Gastrocnemius medialis (tissue), 4 donors: ENCODE data around the gene MDH2. TPM values are rescaled to one million over a fixed set of nuclear protein-coding genes. Genes with fewer than 3 reads are reported as not detected.

ENCODE experiments used
- ATAC-seq, 2 donors: fragments of 150-250 bp; one replicate each; pipeline ENCODE4 v1.9.1; 2016
- DNase-seq, 2 donors: peaks; one replicate each; pipeline ENCODE4 v3.0.0-alpha.2; 2019
- H3K27ac ChIP-seq, 4 donors: fragments of 200-600 bp; sonication (generic); 1 replicate in 1 of 4; 2 replicates in 3 of 4; pipeline ENCODE4 v1.5.1; 2016 to 2018; ENCODE audit warnings: mild to moderate bottlenecking in 2 of 4, moderate library complexity in 1 of 4
- H3K27me3 ChIP-seq, 3 donors: fragments of 200-600 bp; sonication (generic) in 2 of 3; 1 replicate in 1 of 3; 2 replicates in 2 of 3; pipeline versions ENCODE4 v1.5.1 to v1.6.0; 2016 to 2019; ENCODE audit warnings: mild to moderate bottlenecking in 1 of 3, moderate library complexity in 1 of 3
- H3K36me3 ChIP-seq, 2 donors: fragments of 200-600 bp; sonication (generic) in 1 of 2; one replicate each; pipeline ENCODE4 v1.5.1; 2017 to 2018
- H3K4me1 ChIP-seq, 2 donors: fragments of 200-600 bp; sonication (generic) in 1 of 2; one replicate each; pipeline ENCODE4 v1.5.1; 2016 to 2017; ENCODE audit warnings: mild to moderate bottlenecking in 2 of 2
- H3K4me3 ChIP-seq, 4 donors: fragments of 200-600 bp; sonication (generic) in 3 of 4; 1 replicate in 1 of 4; 2 replicates in 3 of 4; pipeline ENCODE4 v1.5.1; 2016 to 2019; ENCODE audit warnings: mild to moderate bottlenecking in 2 of 4
- H3K9me3 ChIP-seq, 3 donors: fragments of 200-600 bp; sonication (generic) in 2 of 3; 1 replicate in 1 of 3; 2 replicates in 2 of 3; pipeline ENCODE4 v1.5.1; 2016 to 2019
- POLR2A ChIP-seq, 2 donors: fragments of 450-650 bp; IDR thresholded peaks; one replicate each; pipeline ENCODE4 v1.6.1; 2017; ENCODE audit warnings: antibody characterized with exemption in 2 of 2, mild to moderate bottlenecking in 2 of 2, moderate library complexity in 2 of 2
- in situ Hi-C, 4 donors: fragments of 200-750 bp; cut with MboI; loops; one replicate each; pipeline versions ENCODE4 v1.15.0 to v1.8.0; 2017; ENCODE audit warnings: low sequenced_read_pairs in 4 of 4
- intact Hi-C: fragments of 100-400 bp; cut with DNase I; formaldehyde crosslinking; loops from one replicate; pipeline ENCODE4 v1.15.1; 2023; ENCODE audit warnings: low total_unique reads
- total RNA-seq, 4 donors: library from RNA; depleted of rRNA; stranded (reverse); fragments of >200 nt; gene quantifications; one replicate each; pipeline versions ENCODE4 v1.1.0 to v1.2.3, GENCODE V29; 2016
- TF ChIP-seq, protein P1 (sequence below), 5 experiments: fragments of 450-650 bp in 3 of 5; fragments of 200-600 bp in 2 of 5; sonication (generic) in 2 of 5; IDR thresholded peaks in 4 of 5; conservative IDR thresholded peaks in 1 of 5; 1 replicate in 4 of 5; 2 replicates in 1 of 5; pipeline ENCODE4 v1.5.1; 2016 to 2019; ENCODE audit warnings: antibody characterized with exemption in 5 of 5, mild to moderate bottlenecking in 3 of 5, moderate library complexity in 3 of 5

The MDH2 gene, protein sequence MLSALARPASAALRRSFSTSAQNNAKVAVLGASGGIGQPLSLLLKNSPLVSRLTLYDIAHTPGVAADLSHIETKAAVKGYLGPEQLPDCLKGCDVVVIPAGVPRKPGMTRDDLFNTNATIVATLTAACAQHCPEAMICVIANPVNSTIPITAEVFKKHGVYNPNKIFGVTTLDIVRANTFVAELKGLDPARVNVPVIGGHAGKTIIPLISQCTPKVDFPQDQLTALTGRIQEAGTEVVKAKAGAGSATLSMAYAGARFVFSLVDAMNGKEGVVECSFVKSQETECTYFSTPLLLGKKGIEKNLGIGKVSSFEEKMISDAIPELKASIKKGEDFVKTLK
- total RNA-seq: 100 to 1,000 TPM; 236 to 344 (median 284) TPM

DNA sequence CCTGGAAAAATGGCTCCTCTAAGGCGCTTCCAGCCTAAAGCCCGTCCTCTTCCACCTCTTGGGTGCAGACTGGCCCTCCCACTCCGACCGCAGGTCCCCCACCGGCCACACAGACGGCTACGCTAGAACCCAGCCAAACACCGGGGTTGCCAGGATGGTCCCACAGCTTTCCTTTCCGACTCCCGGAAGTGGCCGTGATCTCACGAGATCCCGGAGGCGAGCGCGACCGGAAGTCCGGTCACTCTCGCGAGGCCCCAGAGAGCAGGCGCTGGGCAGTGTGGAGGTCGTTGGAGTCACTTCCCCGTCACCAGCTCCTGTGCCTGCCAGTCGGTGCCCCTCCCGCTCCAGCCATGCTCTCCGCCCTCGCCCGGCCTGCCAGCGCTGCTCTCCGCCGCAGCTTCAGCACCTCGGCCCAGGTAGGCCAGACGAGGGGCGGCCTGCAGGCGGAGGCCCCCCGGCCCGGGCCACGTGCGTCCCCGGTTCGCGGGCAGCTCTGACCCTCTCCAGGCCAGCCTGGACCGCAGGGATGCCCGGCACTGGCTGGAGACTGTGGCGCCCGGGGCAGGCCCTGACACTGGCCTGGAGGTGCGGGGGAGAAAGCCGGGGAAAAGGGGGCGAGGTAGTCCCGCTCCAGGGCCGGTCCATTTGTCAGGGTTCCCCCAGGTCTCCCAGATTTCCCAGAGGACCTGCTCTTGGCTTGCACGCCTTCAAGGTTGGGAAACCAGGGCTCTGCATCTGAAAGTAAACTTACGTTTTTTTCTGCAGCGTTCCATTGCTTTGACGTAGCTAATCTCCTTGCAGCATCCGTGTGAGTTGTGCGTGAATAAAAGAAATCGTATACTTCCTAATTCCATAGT is at the start of gene MDH2, which contains the start of gene STYXL1:
MDH2 (plus strand) TSS at position 296 of the 857 bp plus-strand sequence; CDS start at position 351, 55 bp downstream.
STYXL1 (minus strand) TSS at position 190 of the 857 bp plus-strand sequence. CDS start 17,477 bp downstream, outside the sequence.
- Histone ChIP-seq H3K9me3 (no peaks in the 10 kb centered on the region), H3K27me3 (no peaks in the 10 kb centered on the region), H3K4me1 (peaks cover 43 to 51% of the 10 kb centered on the region in 2 donors), H3K4me3 (peak within 1 kb of the TSS; percentile 89 to 98 (median 94)), H3K27ac (peak within 1 kb of the TSS; percentile 93 to 98 (median 96)), H3K36me3 (peaks cover 0 to 4% of the 10 kb centered on the region in 2 donors)
- TF ChIP-seq POLR2A (IDR thresholded peaks at IDR 0.05): peak; percentile 84 to 92
- TF ChIP-seq, protein P1, sequence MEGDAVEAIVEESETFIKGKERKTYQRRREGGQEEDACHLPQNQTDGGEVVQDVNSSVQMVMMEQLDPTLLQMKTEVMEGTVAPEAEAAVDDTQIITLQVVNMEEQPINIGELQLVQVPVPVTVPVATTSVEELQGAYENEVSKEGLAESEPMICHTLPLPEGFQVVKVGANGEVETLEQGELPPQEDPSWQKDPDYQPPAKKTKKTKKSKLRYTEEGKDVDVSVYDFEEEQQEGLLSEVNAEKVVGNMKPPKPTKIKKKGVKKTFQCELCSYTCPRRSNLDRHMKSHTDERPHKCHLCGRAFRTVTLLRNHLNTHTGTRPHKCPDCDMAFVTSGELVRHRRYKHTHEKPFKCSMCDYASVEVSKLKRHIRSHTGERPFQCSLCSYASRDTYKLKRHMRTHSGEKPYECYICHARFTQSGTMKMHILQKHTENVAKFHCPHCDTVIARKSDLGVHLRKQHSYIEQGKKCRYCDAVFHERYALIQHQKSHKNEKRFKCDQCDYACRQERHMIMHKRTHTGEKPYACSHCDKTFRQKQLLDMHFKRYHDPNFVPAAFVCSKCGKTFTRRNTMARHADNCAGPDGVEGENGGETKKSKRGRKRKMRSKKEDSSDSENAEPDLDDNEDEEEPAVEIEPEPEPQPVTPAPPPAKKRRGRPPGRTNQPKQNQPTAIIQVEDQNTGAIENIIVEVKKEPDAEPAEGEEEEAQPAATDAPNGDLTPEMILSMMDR (IDR thresholded peaks at IDR 0.05 in 4 of 5, conservative IDR thresholded peaks at IDR 0.05 in 1 of 5): no peak
- ATAC-seq (peak; percentile 90 to 96), DNase-seq (peak; percentile 92 to 96)
- intact Hi-C loops: loop anchor here (1.0 kb wide), 1 partner anchor 54 kb away; the partner anchor contains the start of gene TMEM120A
- in situ Hi-C loops: loop anchor here in 3 of 4 donors (25.0 kb wide), 1 partner anchor 311 kb away; the partner anchor contains the start of gene HIP1 (in 3 of the 3)

DNA sequence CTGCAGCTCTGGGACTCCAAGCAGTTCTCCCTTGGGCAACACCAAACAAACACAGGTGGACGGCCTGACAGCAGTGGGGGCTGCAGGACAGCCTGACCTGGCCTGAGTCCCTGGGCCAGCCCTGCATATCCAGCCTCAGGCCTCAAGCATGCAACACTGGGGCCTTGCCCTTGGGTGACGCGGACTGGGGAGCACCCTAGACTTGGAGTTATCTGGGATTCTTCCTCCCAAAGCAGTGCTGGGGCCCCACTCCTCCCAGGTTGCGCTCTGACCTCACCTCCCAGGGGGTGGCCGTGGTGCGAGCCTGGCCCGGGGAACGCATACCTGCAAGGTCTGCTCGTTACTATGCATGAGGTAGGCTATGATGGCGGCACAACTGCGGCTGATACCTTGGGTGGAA is 47.3 kb upstream of the MDH2 start:
- in situ Hi-C loops (no loop called here), intact Hi-C loops (no loop called here)
- peaks cover 0 to 21% of the 10 kb centered on the region in 2 donors for H3K36me3 ChIP-seq
- H3K4me1 ChIP-seq: peaks cover 0 to under 1% of the 10 kb centered on the region in 2 donors
- H3K27ac ChIP-seq: no peak overlapping the region
- ATAC-seq: no peak
- no peaks in the 10 kb centered on the region for H3K9me3 ChIP-seq
- no peaks in the 10 kb centered on the region for H3K27me3 ChIP-seq
- H3K4me3 ChIP-seq: no peak overlapping the region
- TF ChIP-seq, protein P1 (IDR thresholded peaks at IDR 0.05 in 4 of 5, conservative IDR thresholded peaks at IDR 0.05 in 1 of 5): no peak
- no peak for TF ChIP-seq POLR2A (IDR thresholded peaks at IDR 0.05)
- no peak for DNase-seq

DNA sequence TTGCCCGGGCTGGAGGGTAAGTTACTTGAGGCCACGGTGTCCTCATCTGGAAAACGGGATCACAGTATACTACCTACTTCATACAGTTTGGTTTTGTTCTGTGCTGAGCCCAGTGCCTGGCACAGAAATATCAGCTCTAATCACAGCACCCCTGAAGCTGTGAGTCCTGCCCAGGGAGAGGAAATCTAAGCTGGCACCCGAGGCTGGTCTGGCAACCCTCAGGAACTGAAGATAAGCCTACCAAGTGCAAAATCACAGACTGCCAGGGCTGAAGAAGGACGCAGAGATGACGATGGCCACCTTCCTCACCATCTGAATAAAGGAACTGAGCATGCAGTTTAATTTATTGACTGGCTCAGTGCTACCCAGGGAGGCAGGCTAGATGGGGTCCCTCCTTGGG is 45.8 kb upstream of the MDH2 start:
- Histone ChIP-seq H3K9me3 (no peaks in the 10 kb centered on the region), H3K36me3 (peaks cover 0 to 21% of the 10 kb centered on the region in 2 donors), H3K27ac (no peak overlapping the region), H3K4me1 (no peaks in the 10 kb centered on the region), H3K27me3 (no peaks in the 10 kb centered on the region), H3K4me3 (no peak overlapping the region)
- ATAC-seq: no peak
- in situ Hi-C loops: no loop called here
- DNase-seq: no peak
- TF ChIP-seq, protein P1 (IDR thresholded peaks at IDR 0.05 in 4 of 5, conservative IDR thresholded peaks at IDR 0.05 in 1 of 5): no peak
- no peak for TF ChIP-seq POLR2A (IDR thresholded peaks at IDR 0.05)
- intact Hi-C loops: no loop called here

DNA sequence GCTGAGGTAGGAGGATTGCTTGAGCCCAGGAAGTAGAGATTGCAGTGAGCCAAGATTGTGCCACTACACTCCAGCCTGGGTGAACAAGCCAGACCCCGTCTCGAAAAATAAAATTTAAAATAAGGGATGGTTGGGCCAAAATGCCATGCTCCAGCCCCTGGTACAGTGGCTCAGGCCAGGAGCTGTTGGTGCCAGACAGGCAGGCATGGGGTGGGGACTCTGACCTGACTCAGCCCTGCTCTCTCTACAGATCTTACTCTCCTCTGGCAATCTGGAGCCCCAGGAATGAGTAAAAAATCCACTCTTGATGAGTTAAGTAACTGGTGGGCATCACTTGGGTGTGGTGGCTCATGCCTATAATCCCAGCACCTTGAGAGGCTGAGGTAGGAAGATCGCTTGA is 45.1 kb upstream of the MDH2 start:
- in situ Hi-C loops: no loop called here
- no peak overlapping the region for H3K27ac ChIP-seq
- DNase-seq (no peak), ATAC-seq (no peak)
- no peaks in the 10 kb centered on the region for H3K9me3 ChIP-seq
- H3K4me1 ChIP-seq: no peaks in the 10 kb centered on the region
- TF ChIP-seq, protein P1 (IDR thresholded peaks at IDR 0.05 in 4 of 5, conservative IDR thresholded peaks at IDR 0.05 in 1 of 5): no peak
- no peak for TF ChIP-seq POLR2A (IDR thresholded peaks at IDR 0.05)
- intact Hi-C loops: no loop called here
- no peak overlapping the region for H3K4me3 ChIP-seq
- H3K27me3 ChIP-seq: no peaks in the 10 kb centered on the region
- H3K36me3 ChIP-seq: peaks cover 0 to 21% of the 10 kb centered on the region in 2 donors
